Measurements from ENCODE around the gene NR2C2AP. TPM values are rescaled to one million over a fixed set of nuclear protein-coding genes. Genes with fewer than 3 reads are reported as not detected.
"Not testable (repeated sequence)": the region's sequence is repeated elsewhere in the genome, so short reads cannot be mapped to it uniquely, and the experiment has no call there.

Gene NR2C2AP
- total RNA-seq, 1 donor from 2014 or later: 7.3 TPM

DNA sequence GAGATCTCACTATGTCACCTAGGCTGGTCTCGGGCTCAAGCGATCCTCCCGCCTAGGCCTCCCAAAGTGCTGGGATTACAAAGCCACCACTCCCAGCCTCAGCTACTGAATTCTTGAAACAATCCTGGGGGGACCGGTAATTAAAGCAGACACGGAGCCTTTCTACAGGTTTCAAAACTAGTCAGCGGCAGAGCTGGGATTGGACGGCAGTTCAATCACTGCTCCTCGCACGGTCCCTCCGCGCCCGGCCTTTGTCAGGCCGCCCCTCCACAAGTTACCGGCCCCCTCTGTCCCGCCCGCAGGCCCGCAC, 11.5 kb downstream of the NR2C2AP start:
- Histone ChIP-seq H3K4me1 (ENCODE audit: control insufficient read depth in 3 of 3, insufficient read depth in 3 of 3, low read length in 3 of 3) (peaks cover 35 to 37% (median 37%) of the 10 kb centered on the region in 3 donors), H3K9me3 (ENCODE audit: control insufficient read depth in 3 of 3, low read length in 3 of 3) (no peaks in the 10 kb centered on the region), H3K27me3 (ENCODE audit: control insufficient read depth in 3 of 3, insufficient read depth in 3 of 3, low read length in 3 of 3) (no peaks in the 10 kb centered on the region), H3K9ac (ENCODE audit: low read depth in 1 of 3, low read length in 3 of 3) (peak overlapping the region; percentile 99 to 100 (median 100)), H3K27ac (ENCODE audit: low read depth, low read length) (peak overlapping the region; percentile 99), H3K36me3 (ENCODE audit: control insufficient read depth in 3 of 3, insufficient read depth in 3 of 3, low read length in 3 of 3) (peaks cover 3 to 10% (median 4%) of the 10 kb centered on the region in 3 donors), H3K4me3 (ENCODE audit: low read length in 3 of 3) (peak overlapping the region; percentile 95 to 99 (median 98))

DNA sequence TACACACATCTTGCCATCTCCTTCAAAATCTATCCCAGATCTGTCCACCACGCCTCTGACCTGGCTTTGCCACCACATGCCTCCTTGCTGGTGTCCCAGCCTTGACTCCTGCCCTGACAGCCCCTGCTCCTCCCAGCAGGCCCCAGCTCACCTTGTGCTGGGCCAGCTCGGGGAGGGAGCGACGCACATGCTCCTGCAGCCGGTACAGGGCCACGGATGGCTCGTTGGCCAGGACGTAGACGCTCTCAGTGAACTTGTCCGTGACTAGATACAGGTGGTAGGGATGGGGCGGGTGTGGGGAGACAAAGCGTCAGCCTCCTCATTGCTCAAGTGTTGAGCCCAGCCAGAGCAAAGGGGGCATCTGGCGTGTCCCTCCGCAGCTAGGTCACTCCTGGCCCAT, 16.5 kb downstream of the NR2C2AP start:
- Histone ChIP-seq H3K36me3 (ENCODE audit: control insufficient read depth in 3 of 3, insufficient read depth in 3 of 3, low read length in 3 of 3) (peaks cover 18 to 22% (median 20%) of the 10 kb centered on the region in 3 donors), H3K27ac (ENCODE audit: low read depth, low read length) (no peak overlapping the region), H3K9me3 (ENCODE audit: control insufficient read depth in 3 of 3, low read length in 3 of 3) (no peaks in the 10 kb centered on the region), H3K4me1 (ENCODE audit: control insufficient read depth in 3 of 3, insufficient read depth in 3 of 3, low read length in 3 of 3) (peaks cover 22 to 25% (median 24%) of the 10 kb centered on the region in 3 donors), H3K9ac (ENCODE audit: low read depth in 1 of 3, low read length in 3 of 3) (no peak overlapping the region), H3K4me3 (ENCODE audit: low read length in 3 of 3) (no peak overlapping the region), H3K27me3 (ENCODE audit: control insufficient read depth in 3 of 3, insufficient read depth in 3 of 3, low read length in 3 of 3) (no peaks in the 10 kb centered on the region)

DNA sequence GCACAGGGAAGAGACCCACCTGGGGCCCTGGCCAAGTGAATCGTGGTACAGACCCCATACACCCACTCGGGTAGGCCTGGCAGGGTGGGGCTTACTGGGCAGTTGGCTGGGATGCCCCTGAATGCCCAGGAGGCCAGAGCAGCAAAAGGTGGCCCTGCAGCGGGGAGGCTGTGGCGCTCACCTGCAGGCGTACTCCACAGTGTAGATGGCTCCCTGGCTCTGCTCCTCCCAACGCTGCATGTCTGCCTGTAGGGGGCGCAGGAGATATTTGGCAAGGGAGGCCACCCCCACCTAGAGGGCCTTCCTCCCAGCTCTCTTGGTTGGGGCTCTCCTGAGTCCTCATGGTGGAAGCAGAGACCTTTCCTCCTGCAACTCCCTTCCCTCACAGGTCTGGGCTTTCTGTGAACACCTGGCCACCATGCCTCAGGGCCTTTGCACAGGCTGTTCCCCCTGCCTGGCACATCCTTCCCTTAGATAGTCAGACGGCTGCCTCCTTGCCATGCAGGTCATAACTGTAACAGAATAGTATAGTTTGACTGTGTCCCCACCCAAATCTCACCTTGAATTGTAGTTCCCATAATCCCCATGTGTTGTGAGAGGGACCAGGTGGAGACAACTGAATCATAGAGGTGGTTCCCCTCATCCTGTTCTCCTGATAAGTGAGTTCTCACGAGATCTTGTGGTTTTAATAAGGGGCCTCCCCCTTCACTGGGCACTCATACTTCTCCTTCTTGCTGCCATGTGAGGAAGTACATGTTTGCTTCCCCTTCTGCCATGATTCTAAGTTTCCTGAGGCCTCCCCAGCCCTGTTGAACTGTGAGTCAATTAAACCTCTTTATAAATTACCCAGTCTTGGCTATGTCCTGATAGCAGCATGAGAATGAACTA, 17.1 kb downstream of the NR2C2AP start:
- no peak overlapping the region for H3K27ac ChIP-seq (ENCODE audit: low read depth, low read length)
- no peak overlapping the region for H3K9ac ChIP-seq (ENCODE audit: low read depth in 1 of 3, low read length in 3 of 3)
- peaks cover 22 to 28% (median 23%) of the 10 kb centered on the region in 3 donors for H3K36me3 ChIP-seq (ENCODE audit: control insufficient read depth in 3 of 3, insufficient read depth in 3 of 3, low read length in 3 of 3)
- no peaks in the 10 kb centered on the region for H3K9me3 ChIP-seq (ENCODE audit: control insufficient read depth in 3 of 3, low read length in 3 of 3)
- H3K4me1 ChIP-seq (ENCODE audit: control insufficient read depth in 3 of 3, insufficient read depth in 3 of 3, low read length in 3 of 3): peaks cover 20 to 21% (median 20%) of the 10 kb centered on the region in 3 donors
- no peak overlapping the region for H3K4me3 ChIP-seq (ENCODE audit: low read length in 3 of 3)
- H3K27me3 ChIP-seq (ENCODE audit: control insufficient read depth in 3 of 3, insufficient read depth in 3 of 3, low read length in 3 of 3): no peaks in the 10 kb centered on the region

DNA sequence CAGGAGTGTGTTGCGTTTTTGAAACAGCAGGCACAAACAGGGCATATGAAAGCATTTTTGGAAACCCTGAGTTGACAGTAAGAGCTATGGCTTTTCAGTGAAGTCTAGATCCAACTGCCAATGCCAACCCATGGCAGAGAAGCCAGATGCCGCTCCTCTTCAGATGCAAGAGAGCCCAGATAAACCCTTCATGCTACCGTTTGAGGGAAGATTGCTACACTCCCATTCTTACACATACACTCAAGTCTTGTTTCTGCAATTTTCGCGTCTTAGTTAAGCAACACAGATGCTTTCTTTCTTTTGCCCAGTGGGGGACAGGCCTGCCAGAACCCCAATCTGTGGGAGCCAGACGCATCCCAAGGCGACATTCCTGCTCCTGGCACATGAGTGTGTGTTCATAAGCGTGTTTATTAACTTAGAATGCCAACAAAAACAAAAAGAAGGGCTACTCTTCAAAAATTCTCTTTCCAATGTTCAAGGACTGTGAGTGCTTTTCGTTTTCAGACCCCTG, 21.7 kb downstream of the NR2C2AP start:
- H3K4me3 ChIP-seq (ENCODE audit: low read length in 3 of 3): no peak overlapping the region

DNA sequence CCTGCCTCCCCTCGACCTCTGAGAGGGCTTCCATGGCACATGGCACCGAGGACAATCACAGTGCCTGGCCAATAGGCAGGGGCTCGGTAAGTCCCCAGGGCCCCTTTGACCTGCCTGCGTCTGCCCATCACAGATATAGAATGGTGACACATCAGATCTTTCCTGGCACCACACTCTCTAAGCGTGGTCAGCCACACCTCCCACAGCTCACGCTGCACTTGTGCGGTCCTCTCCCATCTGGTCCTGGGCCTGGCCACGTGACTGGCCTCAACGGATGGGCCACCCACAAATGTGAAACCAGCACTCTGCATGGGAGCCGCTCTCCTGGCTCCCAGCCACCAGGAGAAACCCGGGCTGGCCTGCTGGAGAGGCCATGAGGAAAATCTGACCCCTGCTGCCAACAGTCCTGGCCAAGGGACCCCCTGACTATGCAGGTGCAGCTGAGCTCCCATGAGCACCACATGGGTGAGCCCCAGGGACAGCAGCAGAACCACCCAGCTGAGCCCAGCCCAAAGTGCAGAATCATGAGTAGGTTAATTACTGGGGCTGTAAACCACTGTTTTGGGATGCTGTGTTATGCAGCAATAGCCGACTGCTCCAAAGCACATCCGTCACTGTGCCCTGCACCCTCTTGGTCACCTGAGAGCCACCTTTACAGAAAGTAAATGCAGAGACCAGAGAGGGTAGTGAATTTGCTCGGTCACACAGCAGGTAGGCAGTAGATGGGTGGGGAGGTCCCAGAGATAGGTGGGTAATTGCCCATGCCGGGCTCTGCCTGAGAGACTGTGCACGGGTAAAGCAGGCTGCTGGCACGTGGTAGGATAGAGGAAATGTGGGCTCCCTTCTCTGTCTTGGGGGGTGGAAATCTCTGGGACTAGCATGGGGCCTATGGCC, 23.4 kb downstream of the NR2C2AP start:
- no peaks in the 10 kb centered on the region for H3K27me3 ChIP-seq (ENCODE audit: control insufficient read depth in 3 of 3, insufficient read depth in 3 of 3, low read length in 3 of 3)
- no peak overlapping the region for H3K4me3 ChIP-seq (ENCODE audit: low read length in 3 of 3)
- peaks cover 32 to 45% (median 37%) of the 10 kb centered on the region in 3 donors for H3K36me3 ChIP-seq (ENCODE audit: control insufficient read depth in 3 of 3, insufficient read depth in 3 of 3, low read length in 3 of 3)
- H3K27ac ChIP-seq (ENCODE audit: low read depth, low read length): no peak overlapping the region
- H3K9ac ChIP-seq (ENCODE audit: low read depth in 1 of 3, low read length in 3 of 3): no peak overlapping the region
- H3K9me3 ChIP-seq (ENCODE audit: control insufficient read depth in 3 of 3, low read length in 3 of 3): no peaks in the 10 kb centered on the region
- H3K4me1 ChIP-seq (ENCODE audit: control insufficient read depth in 3 of 3, insufficient read depth in 3 of 3, low read length in 3 of 3): peaks cover 0 to 6% (median 0%) of the 10 kb centered on the region in 3 donors

More for the DNA sequence above, 21.7 kb downstream of the NR2C2AP start:
- H3K27ac ChIP-seq (ENCODE audit: low read depth, low read length): no peak overlapping the region
- peaks cover 0 to 6% (median 0%) of the 10 kb centered on the region in 3 donors for H3K4me1 ChIP-seq (ENCODE audit: control insufficient read depth in 3 of 3, insufficient read depth in 3 of 3, low read length in 3 of 3)
- peaks cover 38 to 48% (median 41%) of the 10 kb centered on the region in 3 donors for H3K36me3 ChIP-seq (ENCODE audit: control insufficient read depth in 3 of 3, insufficient read depth in 3 of 3, low read length in 3 of 3)
- no peak overlapping the region for H3K9ac ChIP-seq (ENCODE audit: low read depth in 1 of 3, low read length in 3 of 3)
- H3K27me3 ChIP-seq (ENCODE audit: control insufficient read depth in 3 of 3, insufficient read depth in 3 of 3, low read length in 3 of 3): no peaks in the 10 kb centered on the region
- no peaks in the 10 kb centered on the region for H3K9me3 ChIP-seq (ENCODE audit: control insufficient read depth in 3 of 3, low read length in 3 of 3)

DNA sequence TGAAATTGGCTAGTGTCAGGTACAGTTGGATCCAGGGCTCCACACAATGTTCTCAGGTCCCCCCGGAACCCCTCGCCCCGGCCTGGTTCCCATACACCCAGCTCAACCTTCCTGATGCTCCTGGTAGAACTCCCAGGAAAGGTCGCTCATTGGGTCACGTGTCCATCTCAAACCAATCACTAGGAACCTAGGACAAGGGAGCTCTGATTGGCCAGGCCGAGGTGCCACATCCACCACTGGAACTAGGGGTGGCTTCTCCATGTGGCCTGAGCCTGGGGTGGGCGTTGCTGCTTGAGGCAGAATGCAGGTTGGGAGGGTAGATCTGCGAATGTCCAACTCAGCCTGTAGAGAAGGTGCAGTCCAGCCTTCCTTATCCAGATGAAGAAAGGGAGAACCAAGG, 26.3 kb downstream of the NR2C2AP start:
- Histone ChIP-seq H3K4me1 (ENCODE audit: control insufficient read depth in 3 of 3, insufficient read depth in 3 of 3, low read length in 3 of 3) (peaks cover 3 to 10% (median 5%) of the 10 kb centered on the region in 3 donors), H3K4me3 (ENCODE audit: low read length in 3 of 3) (no peak overlapping the region), H3K9ac (ENCODE audit: low read depth in 1 of 3, low read length in 3 of 3) (no peak overlapping the region), H3K9me3 (ENCODE audit: control insufficient read depth in 3 of 3, low read length in 3 of 3) (no peaks in the 10 kb centered on the region), H3K27me3 (ENCODE audit: control insufficient read depth in 3 of 3, insufficient read depth in 3 of 3, low read length in 3 of 3) (no peaks in the 10 kb centered on the region), H3K27ac (ENCODE audit: low read depth, low read length) (no peak overlapping the region), H3K36me3 (ENCODE audit: control insufficient read depth in 3 of 3, insufficient read depth in 3 of 3, low read length in 3 of 3) (peaks cover 25 to 37% (median 30%) of the 10 kb centered on the region in 3 donors)

DNA sequence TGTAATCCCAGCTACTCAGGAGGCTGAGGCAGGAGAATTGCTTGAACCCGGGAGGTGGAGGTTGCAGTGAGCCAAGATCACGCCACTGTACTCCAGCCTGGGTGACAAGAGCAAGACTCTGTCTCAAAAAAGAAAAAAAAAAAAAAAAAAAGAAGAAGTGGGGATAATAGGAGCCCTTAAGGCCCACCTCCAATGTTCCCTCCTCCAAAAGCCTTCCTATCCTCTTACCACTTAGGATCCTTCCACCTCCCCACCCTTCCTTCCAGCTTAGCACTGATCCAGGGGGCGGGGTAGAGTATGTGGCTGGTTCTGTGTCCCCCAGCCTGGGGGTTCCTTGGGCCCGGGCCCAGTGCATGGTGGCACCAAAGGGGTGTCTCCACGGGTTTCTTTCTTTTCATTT, 30.0 kb downstream of the NR2C2AP start:
- not testable (repeated sequence) for H3K9me3 ChIP-seq (ENCODE audit: control insufficient read depth in 3 of 3, low read length in 3 of 3); H3K9ac ChIP-seq (ENCODE audit: low read depth in 1 of 3, low read length in 3 of 3); H3K27ac ChIP-seq (ENCODE audit: low read depth, low read length); H3K27me3 ChIP-seq (ENCODE audit: control insufficient read depth in 3 of 3, insufficient read depth in 3 of 3, low read length in 3 of 3); H3K4me3 ChIP-seq (ENCODE audit: low read length in 3 of 3)
- Histone ChIP-seq H3K36me3 (ENCODE audit: control insufficient read depth in 3 of 3, insufficient read depth in 3 of 3, low read length in 3 of 3) (peaks cover 7 to 14% (median 11%) of the 10 kb centered on the region in 3 donors), H3K4me1 (ENCODE audit: control insufficient read depth in 3 of 3, insufficient read depth in 3 of 3, low read length in 3 of 3) (peaks cover 20 to 28% (median 22%) of the 10 kb centered on the region in 3 donors)

DNA sequence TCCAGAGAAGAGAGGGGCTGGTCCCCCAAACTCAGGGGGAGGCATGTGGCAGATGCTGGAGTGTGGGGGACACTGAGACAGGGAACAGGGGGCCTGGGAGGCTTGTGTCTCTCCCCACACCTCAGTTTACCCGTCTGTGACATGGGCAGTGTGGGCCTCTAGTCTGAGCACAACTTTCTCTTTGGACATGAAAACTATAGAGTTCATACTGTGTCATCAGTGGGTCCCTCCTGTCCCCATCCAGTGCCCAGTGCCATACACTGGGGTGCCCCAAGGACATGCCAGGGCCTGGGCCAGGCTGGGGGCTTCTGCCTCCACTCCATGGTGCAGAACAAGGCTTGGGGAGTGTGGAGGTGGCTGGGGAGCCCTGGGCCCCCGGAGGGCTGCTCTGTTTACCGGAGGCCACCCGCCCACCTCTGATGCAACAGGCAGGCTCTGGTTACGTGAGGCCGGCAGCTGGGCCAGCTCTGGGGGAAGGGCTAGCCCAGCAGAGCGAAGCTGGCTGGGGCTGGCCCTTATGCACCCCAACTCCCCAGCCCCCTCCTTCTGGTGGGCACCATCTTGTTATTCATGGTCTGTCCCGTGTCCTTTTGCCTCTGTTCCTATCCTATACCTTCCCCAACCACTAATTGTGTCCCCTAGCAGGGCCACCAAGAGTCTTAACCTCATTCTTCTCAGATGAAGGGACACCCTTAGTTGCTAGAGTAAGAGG, 31.2 kb downstream of the NR2C2AP start:
- Histone ChIP-seq H3K4me1 (ENCODE audit: control insufficient read depth in 3 of 3, insufficient read depth in 3 of 3, low read length in 3 of 3) (peaks cover 20 to 28% (median 22%) of the 10 kb centered on the region in 3 donors), H3K27ac (ENCODE audit: low read depth, low read length) (no peak overlapping the region), H3K9me3 (ENCODE audit: control insufficient read depth in 3 of 3, low read length in 3 of 3) (no peaks in the 10 kb centered on the region), H3K4me3 (ENCODE audit: low read length in 3 of 3) (peak overlapping the region in 2 of 3 donors; percentile 22 to 36), H3K36me3 (ENCODE audit: control insufficient read depth in 3 of 3, insufficient read depth in 3 of 3, low read length in 3 of 3) (peaks cover 5 to 12% (median 9%) of the 10 kb centered on the region in 3 donors), H3K9ac (ENCODE audit: low read depth in 1 of 3, low read length in 3 of 3) (peak overlapping the region; percentile 43 to 50 (median 50)), H3K27me3 (ENCODE audit: control insufficient read depth in 3 of 3, insufficient read depth in 3 of 3, low read length in 3 of 3) (no peaks in the 10 kb centered on the region)

DNA sequence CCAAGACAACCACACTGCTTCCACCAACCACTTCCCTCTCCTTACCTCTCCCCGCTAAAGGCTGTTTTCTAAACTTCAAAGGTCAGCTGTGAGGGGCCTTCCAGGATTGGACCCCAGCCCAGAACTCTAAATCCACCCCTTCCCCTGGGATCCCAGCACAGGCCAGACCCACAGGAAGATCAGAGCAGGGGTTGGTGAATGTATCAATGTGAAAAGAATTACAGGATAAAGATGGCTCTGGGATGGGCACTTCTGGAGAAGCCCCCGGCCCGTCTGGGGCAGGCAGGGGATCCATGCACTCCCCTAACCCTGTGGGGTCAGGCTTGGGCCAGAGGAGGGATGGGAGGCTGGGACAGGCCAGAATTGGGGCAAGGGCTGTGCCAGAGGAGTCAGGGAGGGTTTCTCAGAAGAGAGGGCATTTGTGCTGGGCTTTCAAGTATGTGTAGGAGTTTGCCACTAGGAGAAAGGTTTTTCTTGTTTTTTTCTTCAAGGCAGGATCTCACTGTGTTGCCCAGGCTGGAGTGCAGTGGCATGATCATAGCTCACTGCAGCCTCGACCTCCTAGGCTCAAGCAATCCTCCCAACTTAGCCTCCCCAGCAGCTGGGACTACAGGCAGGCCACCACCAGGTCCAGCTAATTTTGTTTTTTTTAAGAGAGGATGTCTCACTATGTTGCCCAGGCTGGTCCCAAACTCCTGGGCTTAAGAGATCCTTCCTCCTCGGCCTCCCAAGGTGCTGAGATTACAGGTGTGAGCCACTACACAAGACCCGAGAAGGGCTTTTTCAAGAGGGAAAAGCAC, 32.1 kb downstream of the NR2C2AP start:
- Histone ChIP-seq H3K27ac (ENCODE audit: low read depth, low read length) (no peak overlapping the region), H3K4me3 (ENCODE audit: low read length in 3 of 3) (no peak overlapping the region), H3K36me3 (ENCODE audit: control insufficient read depth in 3 of 3, insufficient read depth in 3 of 3, low read length in 3 of 3) (peaks cover 0 to 3% (median 0%) of the 10 kb centered on the region in 3 donors), H3K9me3 (ENCODE audit: control insufficient read depth in 3 of 3, low read length in 3 of 3) (no peaks in the 10 kb centered on the region), H3K9ac (ENCODE audit: low read depth in 1 of 3, low read length in 3 of 3) (peak overlapping the region in 2 of 3 donors; percentile 50), H3K4me1 (ENCODE audit: control insufficient read depth in 3 of 3, insufficient read depth in 3 of 3, low read length in 3 of 3) (peaks cover 20 to 28% (median 22%) of the 10 kb centered on the region in 3 donors), H3K27me3 (ENCODE audit: control insufficient read depth in 3 of 3, insufficient read depth in 3 of 3, low read length in 3 of 3) (no peaks in the 10 kb centered on the region)

All from skeletal muscle tissue (tissue), 4 donors.